Heart left ventricle (tissue), 16 donors: ENCODE results near the gene CBLN1. TPM values are rescaled to one million over a fixed set of nuclear protein-coding genes. Genes with fewer than 3 reads are reported as not detected.

Source experiments
- ATAC-seq, 4 donors: fragments of 200-7000 bp; cut with Tn5 transposase; one replicate each; pipeline ENCODE4 v1.9.1; 2020 to 2022; ENCODE audit warnings: moderate library complexity in 4 of 4, mild to moderate bottlenecking in 3 of 4, moderate number of reproducible peaks in 1 of 4
- DNase-seq, 5 donors: peaks; one replicate each; pipeline ENCODE4 v3.0.0-alpha.2; 2020
- H3K27ac ChIP-seq, 12 donors: fragments of 200-600 bp; sonication (generic) in 4 of 12; one replicate each; pipeline versions ENCODE4 v1.5.0 to v1.8.0; 2016 to 2022; ENCODE audit warnings: mild to moderate bottlenecking in 2 of 12
- H3K27me3 ChIP-seq, 9 donors: fragments of 200-600 bp; sonication (generic) in 2 of 9; one replicate each; pipeline versions ENCODE4 v1.5.1 to v1.8.0; 2016 to 2022; ENCODE audit warnings: mild to moderate bottlenecking in 3 of 9
- H3K36me3 ChIP-seq, 9 donors: fragments of 200-600 bp; sonication (generic) in 2 of 9; one replicate each; pipeline versions ENCODE4 v1.5.0 to v1.8.0; 2018 to 2022; ENCODE audit warnings: mild to moderate bottlenecking in 2 of 9
- H3K4me1 ChIP-seq, 12 donors: fragments of 200-600 bp; sonication (generic) in 4 of 12; one replicate each; pipeline versions ENCODE4 v1.5.0 to v1.8.0; 2016 to 2022; ENCODE audit warnings: mild to moderate bottlenecking in 3 of 12
- H3K4me3 ChIP-seq, 12 donors: fragments of 200-600 bp; sonication (generic) in 4 of 12; one replicate each; pipeline versions ENCODE4 v1.5.0 to v1.8.0; 2017 to 2022; ENCODE audit warnings: mild to moderate bottlenecking in 9 of 12, moderate library complexity in 4 of 12
- H3K9me3 ChIP-seq, 12 donors: fragments of 200-600 bp; sonication (generic) in 4 of 12; one replicate each; pipeline versions ENCODE4 v1.5.0 to v1.8.0; 2016 to 2022; ENCODE audit warnings: mild to moderate bottlenecking in 1 of 12
- POLR2A ChIP-seq, 2 donors: fragments of 450-650 bp; IDR thresholded peaks; one replicate each; pipeline ENCODE4 v1.6.1; 2017; ENCODE audit warnings: antibody characterized with exemption in 2 of 2, mild to moderate bottlenecking in 2 of 2, moderate library complexity in 2 of 2
- WGBS, 4 donors: extraction: QIAGEN DNeasy Blood & Tissue Kit in 2 of 4; methylation state at CpG; one replicate each; pipeline versions ENCODE4 v1.1.5 to v1.1.7; 2013 to 2018; 5-methylcytosine and 5-hydroxymethylcytosine counted together
- intact Hi-C, 10 donors: fragments of 100-400 bp; cut with DNase I; formaldehyde crosslinking; loops; one replicate each; pipeline versions ENCODE4 v1.11.1 to v1.14.2; 2022
- polyA plus RNA-seq, 2 donors: library from polyadenylated mRNA; stranded (reverse); fragments of 200-250 nt; gene quantifications; one replicate each; pipeline ENCODE4 v1.2.3, GENCODE V29; 2013
- total RNA-seq, 9 donors: library from RNA; depleted of rRNA in 2 of 9; stranded (reverse); fragments of >200 nt in 2 of 9; fragmentation: NEBNext Ultra II Directional in 3 of 9; extraction: Animal tissue kit (Norgen Biotek cat#: 25700) in 3 of 9; gene quantifications; one replicate each; pipeline versions ENCODE4 v1.1.0 to v1.2.4, GENCODE V29; 2016 to 2023
- TF ChIP-seq, protein P1 (sequence below), 12 donors: fragments of 200-600 bp; sonication (generic) in 4 of 12; IDR thresholded peaks; one replicate each; pipeline versions ENCODE4 v1.5.0 to v1.8.0; 2018 to 2022; ENCODE audit warnings: antibody characterized with exemption in 12 of 12, mild to moderate bottlenecking in 5 of 12
- donor health status: ischemic (EF 13 %, LVEDD 7.1; RV severe dilation, severe dysfunction).
- donor health status: healthy with polysubstance abuse.
- donor health status: DM: no; HTN: yes; CAD: no.
- donor health status: DM: no; HTN: no; CAD: no.
- donor health status: ischemic (EF 25% LVEDD 6.9; RV normal size, moderate dysfunction).
- donor health status: ischemic (EF 25% LVEDD 5.7; RV mildly dilated, moderate dysfunction).
- donor health status: healthy.
- donor health status: DM: yes; HTN: yes; CAD: no.
- donor health status: ischemic (EF 35%, LVEDD 5.7; RV mildly dilated, moderate dysfunction).
- donor health status: nonischemic (EF 11% LVEDD 7.7; RV severe dilation, severe dysfunction).
- donor health status: DM: yes; HTN: yes; CAD: no.
- donor health status: PGD.
- donor health status: ischemic (EF 29% LVEDD 5.4; RV normal size, mild dysfunction).
- donor health status: nonischemic (EF 23%, LVEDD 6.1; RV moderate dilation, normal function).

Gene CBLN1
- total and polyA plus RNA-seq, 11 donors: 0.24 to 4.1 (median 1.5) TPM

GRCh38 chr16:49262501-49262900 is 19.1 kb downstream of the CBLN1 start:
- no peak for DNase-seq
- Histone ChIP-seq H3K36me3 (no peaks in the 10 kb centered on the region), H3K4me1 (no peaks in the 10 kb centered on the region), H3K27ac (no peak overlapping the region), H3K9me3 (no peaks in the 10 kb centered on the region), H3K27me3 (peaks cover 0 to 10% (median 0%) of the 10 kb centered on the region in 9 donors), H3K4me3 (no peak overlapping the region)
- TF ChIP-seq, protein P1, sequence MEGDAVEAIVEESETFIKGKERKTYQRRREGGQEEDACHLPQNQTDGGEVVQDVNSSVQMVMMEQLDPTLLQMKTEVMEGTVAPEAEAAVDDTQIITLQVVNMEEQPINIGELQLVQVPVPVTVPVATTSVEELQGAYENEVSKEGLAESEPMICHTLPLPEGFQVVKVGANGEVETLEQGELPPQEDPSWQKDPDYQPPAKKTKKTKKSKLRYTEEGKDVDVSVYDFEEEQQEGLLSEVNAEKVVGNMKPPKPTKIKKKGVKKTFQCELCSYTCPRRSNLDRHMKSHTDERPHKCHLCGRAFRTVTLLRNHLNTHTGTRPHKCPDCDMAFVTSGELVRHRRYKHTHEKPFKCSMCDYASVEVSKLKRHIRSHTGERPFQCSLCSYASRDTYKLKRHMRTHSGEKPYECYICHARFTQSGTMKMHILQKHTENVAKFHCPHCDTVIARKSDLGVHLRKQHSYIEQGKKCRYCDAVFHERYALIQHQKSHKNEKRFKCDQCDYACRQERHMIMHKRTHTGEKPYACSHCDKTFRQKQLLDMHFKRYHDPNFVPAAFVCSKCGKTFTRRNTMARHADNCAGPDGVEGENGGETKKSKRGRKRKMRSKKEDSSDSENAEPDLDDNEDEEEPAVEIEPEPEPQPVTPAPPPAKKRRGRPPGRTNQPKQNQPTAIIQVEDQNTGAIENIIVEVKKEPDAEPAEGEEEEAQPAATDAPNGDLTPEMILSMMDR (IDR thresholded peaks at IDR 0.05): no peak
- no peak for TF ChIP-seq POLR2A (IDR thresholded peaks at IDR 0.05)
- 64 to 85% (median 77%) methylated on average over 5 of the region's 5 CpGs for WGBS, 4 donors
- intact Hi-C loops: no loop called here
- ATAC-seq: no peak

GRCh38 chr16:49261930-49262329 is 19.7 kb downstream of the CBLN1 start:
- DNase-seq: no peak
- no peak for ATAC-seq
- no peaks in the 10 kb centered on the region for H3K4me1 ChIP-seq
- H3K9me3 ChIP-seq: no peaks in the 10 kb centered on the region
- intact Hi-C loops: no loop called here
- H3K36me3 ChIP-seq: no peaks in the 10 kb centered on the region
- H3K27ac ChIP-seq: no peak overlapping the region
- H3K4me3 ChIP-seq: no peak overlapping the region
- H3K27me3 ChIP-seq: peaks cover 0 to 10% (median 0%) of the 10 kb centered on the region in 9 donors
- no peak for TF ChIP-seq POLR2A (IDR thresholded peaks at IDR 0.05)
- TF ChIP-seq, protein P1 (IDR thresholded peaks at IDR 0.05): no peak

GRCh38 chr16:49260956-49261530 is 20.6 kb downstream of the CBLN1 start:
- TF ChIP-seq, protein P1 (IDR thresholded peaks at IDR 0.05): no peak
- TF ChIP-seq POLR2A (IDR thresholded peaks at IDR 0.05): no peak
- intact Hi-C loops: no loop called here
- no peak overlapping the region for H3K4me3 ChIP-seq
- WGBS, 4 donors: 36 to 54% (median 43%) methylated on average over 8 of the region's 8 CpGs
- no peaks in the 10 kb centered on the region for H3K4me1 ChIP-seq
- DNase-seq (no peak), ATAC-seq (no peak)
- H3K36me3 ChIP-seq: no peaks in the 10 kb centered on the region
- no peak overlapping the region for H3K27ac ChIP-seq
- no peaks in the 10 kb centered on the region for H3K9me3 ChIP-seq
- peaks cover 0 to 10% (median 0%) of the 10 kb centered on the region in 9 donors for H3K27me3 ChIP-seq

- no peaks in the 10 kb centered on the region for H3K4me1 ChIP-seq
- no peak overlapping the region for H3K4me3 ChIP-seq
- intact Hi-C loops: no loop called here
- DNase-seq (no peak), ATAC-seq (no peak)
- peaks cover 0 to 10% (median 0%) of the 10 kb centered on the region in 9 donors for H3K27me3 ChIP-seq
- H3K9me3 ChIP-seq: no peaks in the 10 kb centered on the region
- TF ChIP-seq, protein P1 (IDR thresholded peaks at IDR 0.05): no peak
- no peak for TF ChIP-seq POLR2A (IDR thresholded peaks at IDR 0.05)
- no peak overlapping the region for H3K27ac ChIP-seq
- no peaks in the 10 kb centered on the region for H3K36me3 ChIP-seq
- 30 to 33% (median 31%) methylated on average over 3 of the region's 3 CpGs for WGBS, 4 donors
Observed at GRCh38 chr16:49260253-49260652, 21.4 kb downstream of the CBLN1 start.
